GM23338 (cell line): ENCODE results near the gene TMC1.

Experiments used
- CREB1 ChIP-seq: fragments of 250-450 bp; sonication (Bioruptor Pico); IDR thresholded peaks from 2 replicates; pipeline ENCODE4 v1.5.0; 2020; ENCODE audit warnings: low read depth, mild to moderate bottlenecking, moderate library complexity
- CTCF ChIP-seq, 2 experiments: fragments of 200-600 bp in 1 of 2; sonication (generic) in 1 of 2; conservative IDR thresholded peaks; 2 replicates each; pipeline versions ENCODE4 v1.5.1 to v1.6.1; 2016 to 2017; ENCODE audit warnings: antibody characterized with exemption in 2 of 2, low read depth in 2 of 2, mild to moderate bottlenecking in 2 of 2, moderate library complexity in 1 of 2
- EZH2 ChIP-seq: fragments of 200-600 bp; sonication (generic); IDR thresholded peaks from one replicate; pipeline ENCODE4 v1.8.0; 2017; ENCODE audit warnings: antibody characterized with exemption, mild to moderate bottlenecking, low read depth; ENCODE audit not compliant: unreplicated experiment
- POLR2AphosphoS5 ChIP-seq: IDR thresholded peaks from 2 replicates; pipeline ENCODE4 v1.6.1; 2016; ENCODE audit warnings: antibody characterized with exemption, low read depth
- ZNF331 ChIP-seq: fragments of 250-450 bp; sonication (Bioruptor Pico); IDR thresholded peaks from 2 replicates; pipeline ENCODE4 v1.5.0; 2020; ENCODE audit warnings: low read depth, mild to moderate bottlenecking, moderate library complexity

GRCh38 chr9:72749276-72749675, 227.9 kb downstream of the TMC1 start:
- TF ChIP-seq CTCF (conservative IDR thresholded peaks at IDR 0.05; ENCODE audit: low read depth in 2 of 2), result no peak
- no peak for TF ChIP-seq POLR2AphosphoS5
- no peak for TF ChIP-seq EZH2
- no peak for TF ChIP-seq CREB1 (CRISPR knock-in tag)
- no peak for TF ChIP-seq ZNF331 (CRISPR knock-in tag)
